Keratinocyte (primary cell): ENCODE measurements around the gene BARX2. TPM values are rescaled to one million over a fixed set of nuclear protein-coding genes. Genes with fewer than 3 reads are reported as not detected.

Experiments used
- DNase-seq: peaks from one replicate; pipeline ENCODE4 v3.0.0-alpha.2; 2011; ENCODE audit warnings: low read depth, missing footprints, low spot score
- FAIRE-seq: peaks from 2 replicates; lab custom pipeline; 2011; peaks lifted over from hg19 to GRCh38; lab: Jason Lieb, UNC
- H2AFZ ChIP-seq: 2 replicates; pipeline ENCODE4 v1.6.0; 2012; ENCODE audit warnings: low read length, control low read depth, inconsistent platforms; ENCODE audit not compliant: control insufficient read depth
- H3K27ac ChIP-seq: 2 replicates; pipeline ENCODE4 v1.5.1; 2011; ENCODE audit warnings: low read length; ENCODE audit not compliant: control insufficient read depth, insufficient read depth
- H3K27me3 ChIP-seq: 3 replicates; pipeline ENCODE4 v1.6.0; 2011; ENCODE audit warnings: low read length; ENCODE audit not compliant: control insufficient read depth, insufficient read depth; ENCODE audit errors: extremely low read depth
- H3K36me3 ChIP-seq, 2 experiments: 2 replicates in 1 of 2; 3 replicates in 1 of 2; pipeline ENCODE4 v1.5.1; 2011; ENCODE audit warnings: low read length in 2 of 2, mild to moderate bottlenecking in 1 of 2; ENCODE audit not compliant: control insufficient read depth in 2 of 2, insufficient read depth in 2 of 2; ENCODE audit errors: extremely low read depth in 1 of 2
- H3K4me1 ChIP-seq: 3 replicates; pipeline ENCODE4 v1.5.1; 2011; ENCODE audit warnings: low read length; ENCODE audit not compliant: control insufficient read depth, insufficient read depth; ENCODE audit errors: extremely low read depth
- H3K4me2 ChIP-seq: 3 replicates; pipeline ENCODE4 v1.6.0; 2011; ENCODE audit warnings: low read depth, low read length; ENCODE audit not compliant: control insufficient read depth, insufficient read depth; ENCODE audit errors: extremely low read depth
- H3K4me3 ChIP-seq, 3 experiments: fragments of 200-600 bp in 1 of 3; sonication (generic) in 1 of 3; 2 replicates in 2 of 3; 3 replicates in 1 of 3; pipeline ENCODE4 v1.5.1; 2011 to 2016; ENCODE audit warnings: low read length in 3 of 3, mild to moderate bottlenecking in 3 of 3, control low read depth in 2 of 3, inconsistent platforms in 1 of 3, low read depth in 1 of 3, mixed read lengths in 1 of 3, mixed run types in 1 of 3, moderate library complexity in 1 of 3; ENCODE audit not compliant: control insufficient read depth in 2 of 3, insufficient read depth in 2 of 3; ENCODE audit errors: extremely low read depth in 1 of 3
- H3K79me2 ChIP-seq: 2 replicates; pipeline ENCODE4 v1.6.0; 2012; ENCODE audit warnings: low read length; ENCODE audit not compliant: control insufficient read depth, insufficient read depth
- H3K9ac ChIP-seq: 3 replicates; pipeline ENCODE4 v1.6.0; 2011; ENCODE audit warnings: low read length; ENCODE audit not compliant: control insufficient read depth, insufficient read depth; ENCODE audit errors: extremely low read depth
- H3K9me1 ChIP-seq: 3 replicates; pipeline ENCODE4 v1.6.0; 2011; ENCODE audit warnings: low read length; ENCODE audit not compliant: control insufficient read depth, insufficient read depth; ENCODE audit errors: extremely low read depth
- H3K9me3 ChIP-seq: 2 replicates; pipeline ENCODE4 v1.5.1; 2012; ENCODE audit warnings: low read depth, low read length; ENCODE audit not compliant: control insufficient read depth
- H4K20me1 ChIP-seq: 3 replicates; pipeline ENCODE4 v1.6.0; 2011; ENCODE audit warnings: low read length; ENCODE audit not compliant: control insufficient read depth, insufficient read depth; ENCODE audit errors: extremely low read depth
- EZH2 ChIP-seq: IDR thresholded peaks from one replicate; pipeline ENCODE4 v1.6.1; 2012; ENCODE audit warnings: inconsistent platforms, mild to moderate bottlenecking, low read length, moderate library complexity
- dilution Hi-C: fragments of 300-500 bp; cut with MboI; formaldehyde crosslinking; loops from one replicate; pipeline ENCODE4 v1.7.0; 2020; ENCODE audit warnings: low sequenced_read_pairs; ENCODE audit not compliant: extremely low pct_ligation_motif_present
- polyA plus RNA-seq, 5 experiments: library from polyadenylated mRNA; depleted of rRNA in 3 of 5; stranded (reverse) in 3 of 5; stranded (forward) in 1 of 5; unstranded in 1 of 5; fragments of >200 nt; gene quantifications; 1 replicate in 1 of 5; 2 replicates in 3 of 5; 3 replicates in 1 of 5; pipeline versions ENCODE4 v1.2.1 to v1.2.3, GENCODE V29; 2011 to 2012; ENCODE audit warnings: missing spikeins in 2 of 5, low read depth in 1 of 5, low replicate concordance in 1 of 5
- TF ChIP-seq, protein P1 (sequence below), 3 experiments: IDR thresholded peaks in 1 of 3; conservative IDR thresholded peaks in 1 of 3; optimal IDR thresholded peaks in 1 of 3; 2 replicates in 2 of 3; 3 replicates in 1 of 3; pipeline versions ENCODE3 to v1.5.1; 2011; ENCODE audit warnings: low read length in 3 of 3, mild to moderate bottlenecking in 3 of 3, moderate library complexity in 2 of 3, control low read depth in 1 of 3, inconsistent platforms in 1 of 3; ENCODE audit not compliant: insufficient read depth in 2 of 3; ENCODE audit errors: extremely low read depth in 1 of 3

Gene BARX2
- polyA plus RNA-seq, 1 donor (not counting 4 experiments of a cell fraction or from before 2014, with no cell fraction given): 0.87 TPM

DNA sequence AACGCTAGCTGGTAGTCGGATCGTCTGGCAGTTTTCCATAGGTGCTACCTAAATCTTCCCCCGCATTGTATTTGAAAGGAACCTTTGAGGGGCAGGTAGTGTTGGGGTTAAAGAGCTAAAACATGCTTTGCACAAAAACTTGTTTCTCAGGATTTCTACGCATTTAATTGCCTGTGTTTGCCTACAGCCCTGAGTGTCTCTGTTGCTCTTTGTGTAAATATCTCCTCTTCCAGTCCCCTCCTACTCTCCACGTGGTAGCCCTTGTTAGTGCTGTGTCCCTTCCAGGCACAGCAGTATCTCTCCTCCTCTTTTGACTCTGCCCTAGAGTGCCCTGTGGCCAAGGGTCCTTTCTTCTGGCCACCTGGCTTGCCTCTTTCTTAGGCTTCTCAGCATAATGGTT is 81.7 kb downstream of the BARX2 start:
- no peak for DNase-seq
- dilution Hi-C loops: no loop called here

GRCh38 chr11:129458278-129458677 is 82.6 kb downstream of the BARX2 start:
- Histone ChIP-seq H3K4me1 (peaks cover 15% of the 10 kb centered on the region), H2AFZ (peak overlapping the region; percentile 47), H4K20me1 (no peaks in the 10 kb centered on the region), H3K79me2 (no peaks in the 10 kb centered on the region), H3K27me3 (no peaks in the 10 kb centered on the region), H3K9ac (no peak overlapping the region), H3K27ac (peak overlapping the region; percentile 53), H3K36me3 (no peaks in the 10 kb centered on the region), H3K4me3 (no peak overlapping the region), H3K4me2 (peak overlapping the region; percentile 51), H3K9me1 (no peaks in the 10 kb centered on the region), H3K9me3 (no peaks in the 10 kb centered on the region)
- DNase-seq (peak; percentile 72), FAIRE-seq (peak; percentile 96)
- dilution Hi-C loops: no loop called here
- TF ChIP-seq, protein P1, sequence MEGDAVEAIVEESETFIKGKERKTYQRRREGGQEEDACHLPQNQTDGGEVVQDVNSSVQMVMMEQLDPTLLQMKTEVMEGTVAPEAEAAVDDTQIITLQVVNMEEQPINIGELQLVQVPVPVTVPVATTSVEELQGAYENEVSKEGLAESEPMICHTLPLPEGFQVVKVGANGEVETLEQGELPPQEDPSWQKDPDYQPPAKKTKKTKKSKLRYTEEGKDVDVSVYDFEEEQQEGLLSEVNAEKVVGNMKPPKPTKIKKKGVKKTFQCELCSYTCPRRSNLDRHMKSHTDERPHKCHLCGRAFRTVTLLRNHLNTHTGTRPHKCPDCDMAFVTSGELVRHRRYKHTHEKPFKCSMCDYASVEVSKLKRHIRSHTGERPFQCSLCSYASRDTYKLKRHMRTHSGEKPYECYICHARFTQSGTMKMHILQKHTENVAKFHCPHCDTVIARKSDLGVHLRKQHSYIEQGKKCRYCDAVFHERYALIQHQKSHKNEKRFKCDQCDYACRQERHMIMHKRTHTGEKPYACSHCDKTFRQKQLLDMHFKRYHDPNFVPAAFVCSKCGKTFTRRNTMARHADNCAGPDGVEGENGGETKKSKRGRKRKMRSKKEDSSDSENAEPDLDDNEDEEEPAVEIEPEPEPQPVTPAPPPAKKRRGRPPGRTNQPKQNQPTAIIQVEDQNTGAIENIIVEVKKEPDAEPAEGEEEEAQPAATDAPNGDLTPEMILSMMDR (optimal IDR thresholded peaks at IDR 0.05 in 1 of 3, IDR thresholded peaks at IDR 0.05 in 1 of 3, conservative IDR thresholded peaks at IDR 0.05 in 1 of 3; ENCODE audit: extremely low read depth in 1 of 3, insufficient read depth in 2 of 3, low read length in 3 of 3): no peak
- no peak for TF ChIP-seq EZH2

More for the DNA sequence above, 81.7 kb downstream of the BARX2 start:
- no peak overlapping the region for H3K27ac ChIP-seq
- no peaks in the 10 kb centered on the region for H3K79me2 ChIP-seq
- H3K9me3 ChIP-seq: no peaks in the 10 kb centered on the region
- no peak overlapping the region for H3K4me2 ChIP-seq
- H3K36me3 ChIP-seq: no peaks in the 10 kb centered on the region
- no peaks in the 10 kb centered on the region for H3K9me1 ChIP-seq
- peaks cover 15% of the 10 kb centered on the region for H3K4me1 ChIP-seq
- no peaks in the 10 kb centered on the region for H4K20me1 ChIP-seq
- no peak overlapping the region for H2AFZ ChIP-seq
- no peak for FAIRE-seq
- H3K9ac ChIP-seq: no peak overlapping the region
- H3K27me3 ChIP-seq: no peaks in the 10 kb centered on the region
- no peak overlapping the region for H3K4me3 ChIP-seq
- no peak for TF ChIP-seq EZH2
- TF ChIP-seq, protein P1 (optimal IDR thresholded peaks at IDR 0.05 in 1 of 3, IDR thresholded peaks at IDR 0.05 in 1 of 3, conservative IDR thresholded peaks at IDR 0.05 in 1 of 3; ENCODE audit: extremely low read depth in 1 of 3, insufficient read depth in 2 of 3, low read length in 3 of 3): no peak
